T-cell (primary cell): ENCODE measurements around the gene NEGR1. TPM values are rescaled to one million over a fixed set of nuclear protein-coding genes. Genes with fewer than 3 reads are reported as not detected.

Experiments used
- ATAC-seq, 4 experiments: fragments of 200-7000 bp in 3 of 4; fragments of 150-1000 bp in 1 of 4; cut with Tn5 transposase; replicated peaks in 1 of 4; 1 replicate in 3 of 4; 2 replicates in 1 of 4; pipeline ENCODE4 v1.10.0; 2021; ENCODE audit warnings: moderate library complexity in 3 of 4, mild to moderate bottlenecking in 2 of 4, moderate number of reproducible peaks in 1 of 4
- CTCF ChIA-PET, 2 donors: fragments of 300-600 bp; sonication (Branson Sonifier 250); formaldehyde crosslinking; loops; one replicate each; lab custom pipeline; 2022; ENCODE audit warnings: antibody characterized with exemption in 2 of 2; lab: Charles Lee
- POLR2A ChIA-PET, 2 donors: fragments of 300-600 bp; sonication (Branson Sonifier 250); formaldehyde crosslinking; loops; one replicate each; lab custom pipeline; 2022; ENCODE audit warnings: antibody characterized with exemption in 2 of 2; lab: Charles Lee
- DNase-seq, 35 experiments: peaks; one replicate each; pipeline versions ENCODE4 v3.0.0 to v3.0.0-alpha.2; 2013 to 2023
- H3K27ac ChIP-seq: one replicate; pipeline ENCODE4 v1.5.1; 2013; ENCODE audit warnings: low read length
- H3K27me3 ChIP-seq, 2 experiments: replicated peaks in 1 of 2; 1 replicate in 1 of 2; 2 replicates in 1 of 2; pipeline versions ENCODE4 v1.6.1 to v1.7.0; 2013; ENCODE audit warnings: low read length in 1 of 2, mixed read lengths in 1 of 2; ENCODE audit not compliant: control insufficient read depth in 2 of 2, insufficient read depth in 2 of 2; ENCODE audit errors: extremely low read depth in 1 of 2
- H3K36me3 ChIP-seq, 2 donors: 1 replicate in 1 of 2; 2 replicates in 1 of 2; pipeline versions ENCODE4 v1.6.1 to v1.7.0; 2013; ENCODE audit warnings: low read length in 1 of 2; ENCODE audit not compliant: control insufficient read depth in 2 of 2, insufficient read depth in 1 of 2; ENCODE audit errors: extremely low read depth in 1 of 2
- H3K4me1 ChIP-seq, 2 experiments: 1 replicate in 1 of 2; 2 replicates in 1 of 2; pipeline versions ENCODE4 v1.6.1 to v1.7.0; 2013; ENCODE audit warnings: low read length in 2 of 2, mixed read lengths in 1 of 2; ENCODE audit not compliant: insufficient read depth in 2 of 2, control insufficient read depth in 1 of 2; ENCODE audit errors: extremely low read depth in 1 of 2
- H3K4me3 ChIP-seq, 2 donors: 1 replicate in 1 of 2; 2 replicates in 1 of 2; pipeline versions ENCODE4 v1.5.1 to v1.7.0; 2013; ENCODE audit warnings: mild to moderate bottlenecking in 2 of 2, low read length in 1 of 2, moderate library complexity in 1 of 2; ENCODE audit not compliant: control insufficient read depth in 1 of 2; ENCODE audit errors: extremely low read depth in 1 of 2
- H3K9me3 ChIP-seq: 2 replicates; pipeline ENCODE4 v1.7.0; 2013
- H3K27ac Mint-ChIP-seq, 2 donors: one replicate each; pipeline ENCODE4 v1.8.0; 2020 to 2021; ENCODE audit warnings: mild to moderate bottlenecking in 2 of 2, mixed read lengths in 2 of 2
- H3K27me3 Mint-ChIP-seq, 2 donors: one replicate each; pipeline ENCODE4 v1.8.0; 2021 to 2022; ENCODE audit warnings: mixed read lengths in 2 of 2
- H3K36me3 Mint-ChIP-seq: one replicate; pipeline ENCODE4 v1.8.0; 2021; ENCODE audit warnings: mixed read lengths
- H3K4me1 Mint-ChIP-seq, 3 donors: one replicate each; pipeline ENCODE4 v1.8.0; 2020 to 2022; ENCODE audit warnings: mixed read lengths in 3 of 3, mild to moderate bottlenecking in 1 of 3
- H3K4me3 Mint-ChIP-seq, 3 donors: one replicate each; pipeline ENCODE4 v1.8.0; 2020 to 2022; ENCODE audit warnings: mild to moderate bottlenecking in 3 of 3, mixed read lengths in 3 of 3, moderate library complexity in 3 of 3
- H3K9me3 Mint-ChIP-seq, 3 donors: one replicate each; pipeline ENCODE4 v1.8.0; 2020 to 2022; ENCODE audit warnings: mixed read lengths in 3 of 3
- WGBS: methylation state at CpG from one replicate; pipeline ENCODE4 v1.1.5; 2013; ENCODE audit warnings: missing lambda C conversion rate; ENCODE audit not compliant: insufficient coverage; 5-methylcytosine and 5-hydroxymethylcytosine counted together
- total RNA-seq, 35 experiments: library from RNA in 6 of 35; stranded (reverse) in 6 of 35; fragments of 120-200 nt in 1 of 35; gene quantifications; one replicate each; pipeline versions ENCODE4 v1.2.1 to v1.2.4 and lab custom pipeline; 2013 to 2026

NEGR1 gene
- total RNA-seq, 5 donors from 2014 or later (not counting 1 experiment from before 2014, with no cell fraction given): 0.05 to 0.26 (median 0.14) TPM; not detected in 1

GRCh38 chr1:71804140-71804539 lies 478.2 kb downstream of the NEGR1 start:
- POLR2A ChIA-PET: no interaction called here
- peaks cover 0 to 5% (median 2%) of the 10 kb centered on the region in 3 donors for H3K9me3 Mint-ChIP-seq
- DNase-seq: no peak

GRCh38 chr1:71796006-71796405 lies 486.3 kb downstream of the NEGR1 start:
- Histone ChIP-seq H3K9me3 (no peaks in the 10 kb centered on the region), H3K27ac (no peak overlapping the region), H3K27me3 (no peaks in the 10 kb centered on the region), H3K36me3 (no peaks in the 10 kb centered on the region), H3K4me3 (no peak overlapping the region), H3K4me1 (no peaks in the 10 kb centered on the region)
- ATAC-seq (no peak), DNase-seq (no peak)
- Mint-ChIP-seq H3K9me3 (peaks cover 0 to 8% (median 5%) of the 10 kb centered on the region in 3 donors), H3K27ac (no peak overlapping the region), H3K4me3 (no peak overlapping the region), H3K4me1 (no peaks in the 10 kb centered on the region), H3K36me3 (no peaks in the 10 kb centered on the region), H3K27me3 (no peaks in the 10 kb centered on the region)
- ChIA-PET POLR2A (no interaction called here), CTCF (no interaction called here)

More at GRCh38 chr1:71804140-71804539, 478.2 kb downstream of the NEGR1 start:
- Mint-ChIP-seq H3K36me3 (no peaks in the 10 kb centered on the region), H3K27ac (no peak overlapping the region), H3K27me3 (no peaks in the 10 kb centered on the region), H3K4me3 (no peak overlapping the region), H3K4me1 (no peaks in the 10 kb centered on the region)
- H3K36me3 ChIP-seq: no peaks in the 10 kb centered on the region
- H3K27ac ChIP-seq: no peak overlapping the region
- H3K4me1 ChIP-seq: no peaks in the 10 kb centered on the region
- CTCF ChIA-PET: no interaction called here
- WGBS: no CpG with 5 or more reads among the region's 2 CpGs
- ATAC-seq: no peak
- no peaks in the 10 kb centered on the region for H3K27me3 ChIP-seq
- H3K9me3 ChIP-seq: no peaks in the 10 kb centered on the region
- no peak overlapping the region for H3K4me3 ChIP-seq

GRCh38 chr1:71792264-71792663 lies 490.1 kb downstream of the NEGR1 start:
- no peaks in the 10 kb centered on the region for H3K36me3 Mint-ChIP-seq
- H3K4me3 Mint-ChIP-seq: no peak overlapping the region
- no peak overlapping the region for H3K4me3 ChIP-seq
- H3K27me3 ChIP-seq: no peaks in the 10 kb centered on the region
- ChIA-PET POLR2A (no interaction called here), CTCF (no interaction called here)
- no peak overlapping the region for H3K27ac Mint-ChIP-seq
- no peak overlapping the region for H3K27ac ChIP-seq
- DNase-seq (no peak), ATAC-seq (no peak)
- no peaks in the 10 kb centered on the region for H3K4me1 ChIP-seq
- no peaks in the 10 kb centered on the region for H3K9me3 ChIP-seq
- H3K9me3 Mint-ChIP-seq: peaks cover 0 to 8% (median 6%) of the 10 kb centered on the region in 3 donors
- H3K27me3 Mint-ChIP-seq: no peaks in the 10 kb centered on the region
- H3K36me3 ChIP-seq: no peaks in the 10 kb centered on the region
- no CpG with 5 or more reads among the region's 1 CpG for WGBS
- no peaks in the 10 kb centered on the region for H3K4me1 Mint-ChIP-seq

GRCh38 chr1:71788113-71788512 lies 494.2 kb downstream of the NEGR1 start:
- ATAC-seq: no peak
- H3K36me3 Mint-ChIP-seq: no peaks in the 10 kb centered on the region
- H3K27me3 Mint-ChIP-seq: no peaks in the 10 kb centered on the region
- H3K4me3 Mint-ChIP-seq: no peak overlapping the region
- Histone ChIP-seq H3K27ac (no peak overlapping the region), H3K4me1 (no peaks in the 10 kb centered on the region), H3K4me3 (no peak overlapping the region), H3K36me3 (no peaks in the 10 kb centered on the region), H3K27me3 (no peaks in the 10 kb centered on the region), H3K9me3 (no peaks in the 10 kb centered on the region)
- H3K27ac Mint-ChIP-seq: no peak overlapping the region
- POLR2A ChIA-PET: no interaction called here
- no peaks in the 10 kb centered on the region for H3K4me1 Mint-ChIP-seq
- peaks cover 0 to 10% (median 4%) of the 10 kb centered on the region in 3 donors for H3K9me3 Mint-ChIP-seq
- CTCF ChIA-PET: no interaction called here
- WGBS: no CpG with 5 or more reads among the region's 1 CpG
- no peak for DNase-seq

GRCh38 chr1:71787699-71788098 lies 494.6 kb downstream of the NEGR1 start:
- Mint-ChIP-seq H3K27me3 (no peaks in the 10 kb centered on the region), H3K9me3 (peaks cover 0 to 10% (median 4%) of the 10 kb centered on the region in 3 donors), H3K27ac (no peak overlapping the region), H3K36me3 (no peaks in the 10 kb centered on the region), H3K4me1 (no peaks in the 10 kb centered on the region), H3K4me3 (no peak overlapping the region)
- ATAC-seq (no peak), DNase-seq (no peak)
- no peaks in the 10 kb centered on the region for H3K9me3 ChIP-seq
- WGBS: no CpG with 5 or more reads among the region's 1 CpG
- no peaks in the 10 kb centered on the region for H3K27me3 ChIP-seq
- ChIA-PET CTCF (no interaction called here), POLR2A (no interaction called here)
- no peak overlapping the region for H3K27ac ChIP-seq
- H3K4me3 ChIP-seq: no peak overlapping the region
- H3K36me3 ChIP-seq: no peaks in the 10 kb centered on the region
- no peaks in the 10 kb centered on the region for H3K4me1 ChIP-seq

GRCh38 chr1:71786218-71786617 lies 496.1 kb downstream of the NEGR1 start:
- ChIA-PET CTCF (no interaction called here), POLR2A (no interaction called here)
- no peaks in the 10 kb centered on the region for H3K36me3 ChIP-seq
- Mint-ChIP-seq H3K4me3 (no peak overlapping the region), H3K27me3 (no peaks in the 10 kb centered on the region), H3K36me3 (no peaks in the 10 kb centered on the region), H3K4me1 (no peaks in the 10 kb centered on the region), H3K9me3 (peaks cover 0 to 10% (median 0%) of the 10 kb centered on the region in 3 donors), H3K27ac (no peak overlapping the region)
- WGBS: no CpG with 5 or more reads among the region's 1 CpG
- H3K4me1 ChIP-seq: no peaks in the 10 kb centered on the region
- H3K4me3 ChIP-seq: no peak overlapping the region
- no peaks in the 10 kb centered on the region for H3K27me3 ChIP-seq
- no peak for ATAC-seq
- no peak for DNase-seq
- H3K27ac ChIP-seq: no peak overlapping the region
- H3K9me3 ChIP-seq: no peaks in the 10 kb centered on the region

GRCh38 chr1:71785450-71785849 lies 496.9 kb downstream of the NEGR1 start:
- no peaks in the 10 kb centered on the region for H3K27me3 ChIP-seq
- H3K9me3 ChIP-seq: no peaks in the 10 kb centered on the region
- H3K4me1 ChIP-seq: no peaks in the 10 kb centered on the region
- H3K27ac ChIP-seq: no peak overlapping the region
- H3K27me3 Mint-ChIP-seq: no peaks in the 10 kb centered on the region
- no peaks in the 10 kb centered on the region for H3K36me3 ChIP-seq
- H3K4me3 Mint-ChIP-seq: no peak overlapping the region
- no peak for DNase-seq
- CTCF ChIA-PET: no interaction called here
- H3K27ac Mint-ChIP-seq: no peak overlapping the region
- peaks cover 0 to 7% (median 4%) of the 10 kb centered on the region in 3 donors for H3K9me3 Mint-ChIP-seq
- no peak for ATAC-seq
- POLR2A ChIA-PET: no interaction called here
- H3K4me1 Mint-ChIP-seq: no peaks in the 10 kb centered on the region
- no peak overlapping the region for H3K4me3 ChIP-seq
- no peaks in the 10 kb centered on the region for H3K36me3 Mint-ChIP-seq
